ENCODE data around the gene CADPS2.

GRCh38 chr7:122364761-122365280 lies 521.4 kb downstream of the CADPS2 start:
- TF ChIP-seq CTCF (IDR thresholded peaks at IDR 0.05) (no peak), EZH2 (IDR thresholded peaks at IDR 0.05; ENCODE audit: borderline replicate concordance, insufficient read depth, low read depth, low read length, poor library complexity, severe bottlenecking) (no peak)
